Measurements from ENCODE around the gene BANF1.

GRCh38 chr11:65987336-65987735 lies 15.0 kb upstream of the BANF1 start:
- TF ChIP-seq, protein P1, sequence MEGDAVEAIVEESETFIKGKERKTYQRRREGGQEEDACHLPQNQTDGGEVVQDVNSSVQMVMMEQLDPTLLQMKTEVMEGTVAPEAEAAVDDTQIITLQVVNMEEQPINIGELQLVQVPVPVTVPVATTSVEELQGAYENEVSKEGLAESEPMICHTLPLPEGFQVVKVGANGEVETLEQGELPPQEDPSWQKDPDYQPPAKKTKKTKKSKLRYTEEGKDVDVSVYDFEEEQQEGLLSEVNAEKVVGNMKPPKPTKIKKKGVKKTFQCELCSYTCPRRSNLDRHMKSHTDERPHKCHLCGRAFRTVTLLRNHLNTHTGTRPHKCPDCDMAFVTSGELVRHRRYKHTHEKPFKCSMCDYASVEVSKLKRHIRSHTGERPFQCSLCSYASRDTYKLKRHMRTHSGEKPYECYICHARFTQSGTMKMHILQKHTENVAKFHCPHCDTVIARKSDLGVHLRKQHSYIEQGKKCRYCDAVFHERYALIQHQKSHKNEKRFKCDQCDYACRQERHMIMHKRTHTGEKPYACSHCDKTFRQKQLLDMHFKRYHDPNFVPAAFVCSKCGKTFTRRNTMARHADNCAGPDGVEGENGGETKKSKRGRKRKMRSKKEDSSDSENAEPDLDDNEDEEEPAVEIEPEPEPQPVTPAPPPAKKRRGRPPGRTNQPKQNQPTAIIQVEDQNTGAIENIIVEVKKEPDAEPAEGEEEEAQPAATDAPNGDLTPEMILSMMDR (IDR thresholded peaks at IDR 0.05) = no peak
- TF ChIP-seq EZH2 (IDR thresholded peaks at IDR 0.05; ENCODE audit: borderline replicate concordance, insufficient read depth, low read depth, low read length, poor library complexity, severe bottlenecking) = no peak
